MM.1S (cell line): ENCODE data around the gene CNTN5.

ENCODE experiments used
- CTCF ChIP-seq: fragments of 300-600 bp; sonication (generic); IDR thresholded peaks from 2 replicates; pipeline ENCODE4 v1.5.1; 2016; ENCODE audit warnings: antibody characterized with exemption, low read length, mixed read lengths
- EZH2 ChIP-seq: fragments of 300-600 bp; sonication (generic); optimal IDR thresholded peaks from 2 replicates; pipeline ENCODE3; 2017; ENCODE audit warnings: low read depth, mild to moderate bottlenecking, antibody characterized with exemption, low read length, mixed read lengths
- EZH2phosphoT487 ChIP-seq: fragments of 300-600 bp; sonication (generic); IDR thresholded peaks from 2 replicates; pipeline ENCODE4 v1.6.1; 2018; ENCODE audit warnings: antibody characterized with exemption, low read length

- TF ChIP-seq CTCF (no peak), EZH2phosphoT487 (no peak), EZH2 (no peak)
These were observed 524.9 kb downstream of the CNTN5 start for GRCh38 chr11:99545616-99546015.
